ENCODE data around the gene PPP1R9B.

DNA sequence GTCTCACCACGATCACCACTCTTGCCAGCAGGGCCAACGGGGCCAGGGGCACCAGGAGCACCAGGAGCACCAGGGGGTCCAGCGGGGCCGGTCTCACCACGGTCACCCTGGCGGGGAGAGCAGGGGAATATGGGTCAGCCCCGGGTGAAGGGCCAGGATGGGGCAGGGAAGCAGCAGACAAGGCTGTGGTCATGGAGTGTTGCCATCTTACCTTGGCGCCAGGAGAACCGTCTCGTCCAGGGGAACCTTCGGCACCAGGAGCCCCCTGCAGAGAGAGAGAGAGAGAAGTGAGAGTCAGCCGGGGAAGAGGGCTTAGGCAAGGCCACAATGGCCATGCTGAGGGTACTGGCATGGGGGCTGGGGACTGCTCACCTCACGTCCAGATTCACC is 38.0 kb upstream of the PPP1R9B start:
- TF ChIP-seq, protein P1, sequence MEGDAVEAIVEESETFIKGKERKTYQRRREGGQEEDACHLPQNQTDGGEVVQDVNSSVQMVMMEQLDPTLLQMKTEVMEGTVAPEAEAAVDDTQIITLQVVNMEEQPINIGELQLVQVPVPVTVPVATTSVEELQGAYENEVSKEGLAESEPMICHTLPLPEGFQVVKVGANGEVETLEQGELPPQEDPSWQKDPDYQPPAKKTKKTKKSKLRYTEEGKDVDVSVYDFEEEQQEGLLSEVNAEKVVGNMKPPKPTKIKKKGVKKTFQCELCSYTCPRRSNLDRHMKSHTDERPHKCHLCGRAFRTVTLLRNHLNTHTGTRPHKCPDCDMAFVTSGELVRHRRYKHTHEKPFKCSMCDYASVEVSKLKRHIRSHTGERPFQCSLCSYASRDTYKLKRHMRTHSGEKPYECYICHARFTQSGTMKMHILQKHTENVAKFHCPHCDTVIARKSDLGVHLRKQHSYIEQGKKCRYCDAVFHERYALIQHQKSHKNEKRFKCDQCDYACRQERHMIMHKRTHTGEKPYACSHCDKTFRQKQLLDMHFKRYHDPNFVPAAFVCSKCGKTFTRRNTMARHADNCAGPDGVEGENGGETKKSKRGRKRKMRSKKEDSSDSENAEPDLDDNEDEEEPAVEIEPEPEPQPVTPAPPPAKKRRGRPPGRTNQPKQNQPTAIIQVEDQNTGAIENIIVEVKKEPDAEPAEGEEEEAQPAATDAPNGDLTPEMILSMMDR (IDR thresholded peaks at IDR 0.05) = no peak
- TF ChIP-seq POLR2A (IDR thresholded peaks at IDR 0.05) = no peak
